HepG2 (cell line): ENCODE data around the gene GPS1. TPM values are rescaled to one million over a fixed set of nuclear protein-coding genes. Genes with fewer than 3 reads are reported as not detected.

Source experiments
- IKZF1 ChIP-seq: fragments of 450-650 bp; IDR thresholded peaks from 2 replicates; pipeline ENCODE4 v1.7.1; 2016
- KDM5B ChIP-seq: sonication (generic); formaldehyde crosslinking; IDR thresholded peaks from 2 replicates; pipeline ENCODE4 v1.4.0; 2020; ENCODE audit warnings: missing genetic modification reagents, mild to moderate bottlenecking, borderline replicate concordance
- KLF15 ChIP-seq: sonication (generic); formaldehyde crosslinking; IDR thresholded peaks from 2 replicates; pipeline ENCODE4 v1.8.1; 2023; ENCODE audit warnings: borderline replicate concordance, mild to moderate bottlenecking, inconsistent platforms, missing genetic modification reagents, mixed read lengths
- MAFG ChIP-seq: sonication (generic); formaldehyde crosslinking; IDR thresholded peaks from 2 replicates; pipeline ENCODE4 v1.5.1; 2020; ENCODE audit warnings: mild to moderate bottlenecking, missing genetic modification reagents
- MZF1 ChIP-seq: sonication (generic); formaldehyde crosslinking; IDR thresholded peaks from 2 replicates; pipeline ENCODE4 v1.8.1; 2023; ENCODE audit warnings: mild to moderate bottlenecking, missing genetic modification reagents, borderline replicate concordance
- PRPF4 ChIP-seq: fragments of 200-400 bp; formaldehyde crosslinking; IDR thresholded peaks from 2 replicates; pipeline ENCODE4 v1.6.1; 2016; ENCODE audit warnings: low read length, low read depth; ENCODE audit not compliant: poor library complexity, severe bottlenecking
- SP5 ChIP-seq: IDR thresholded peaks from 2 replicates; pipeline ENCODE4 v1.6.1; 2016; ENCODE audit warnings: low read depth, borderline replicate concordance
- SYNCRIP ChIP-seq: fragments of 200-400 bp; formaldehyde crosslinking; IDR thresholded peaks from 2 replicates; pipeline ENCODE4 v1.6.1; 2018; ENCODE audit warnings: mild to moderate bottlenecking, low read depth, low read length; ENCODE audit not compliant: insufficient read depth
- TAF1 ChIP-seq: sonication (generic); formaldehyde crosslinking; IDR thresholded peaks from 2 replicates; pipeline ENCODE4 v1.4.0; 2020; ENCODE audit warnings: missing genetic modification reagents
- TBL1XR1 ChIP-seq: fragments of 150-350 bp; IDR thresholded peaks from 2 replicates; pipeline ENCODE4 v1.6.1; 2014; ENCODE audit warnings: borderline replicate concordance, low read length; ENCODE audit not compliant: partially characterized antibody
- ZEB1 ChIP-seq: IDR thresholded peaks from 2 replicates; pipeline ENCODE4 v1.6.1; 2012; ENCODE audit warnings: mild to moderate bottlenecking, low read depth, inconsistent platforms; ENCODE audit not compliant: insufficient replicate concordance
- ZFYVE20 ChIP-seq: sonication (generic); formaldehyde crosslinking; IDR thresholded peaks from 2 replicates; pipeline ENCODE4 v1.8.0; 2023; ENCODE audit warnings: low read depth, mild to moderate bottlenecking, moderate library complexity, missing genetic modification reagents, borderline replicate concordance
- ZNF3 ChIP-seq: IDR thresholded peaks from 2 replicates; pipeline ENCODE4 v1.7.0; 2017; ENCODE audit warnings: inconsistent platforms
- ZNF30 ChIP-seq: sonication (generic); formaldehyde crosslinking; IDR thresholded peaks from 2 replicates; pipeline ENCODE4 v1.5.0; 2020; ENCODE audit warnings: mild to moderate bottlenecking, missing genetic modification reagents
- ZNF326 ChIP-seq: sonication (generic); formaldehyde crosslinking; IDR thresholded peaks from 2 replicates; pipeline ENCODE4 v1.4.0; 2020; ENCODE audit warnings: missing genetic modification reagents, borderline replicate concordance
- ZNF382 ChIP-seq: sonication (generic); formaldehyde crosslinking; IDR thresholded peaks from 2 replicates; pipeline ENCODE4 v1.5.0; 2020; ENCODE audit warnings: missing genetic modification reagents, mild to moderate bottlenecking, borderline replicate concordance
- ZNF558 ChIP-seq: sonication (generic); formaldehyde crosslinking; IDR thresholded peaks from 2 replicates; pipeline ENCODE4 v1.9.0; 2022; ENCODE audit warnings: mild to moderate bottlenecking, missing genetic modification reagents, borderline replicate concordance
- ZNF577 ChIP-seq: sonication (generic); formaldehyde crosslinking; IDR thresholded peaks from 2 replicates; pipeline ENCODE4 v1.4.0; 2020; ENCODE audit warnings: mild to moderate bottlenecking, low read depth, missing genetic modification reagents, borderline replicate concordance
- ZNF7 ChIP-seq: IDR thresholded peaks from 2 replicates; pipeline ENCODE4 v1.6.1; 2016; ENCODE audit warnings: missing biosample characterization, missing genetic modification reagents
- ZNF761 ChIP-seq: sonication (generic); formaldehyde crosslinking; conservative IDR thresholded peaks from 2 replicates; pipeline ENCODE4 v1.4.0; 2020; ENCODE audit warnings: mild to moderate bottlenecking, missing genetic modification reagents
- ZSCAN30 ChIP-seq: sonication (generic); formaldehyde crosslinking; IDR thresholded peaks from 2 replicates; pipeline ENCODE4 v1.5.0; 2020; ENCODE audit warnings: mild to moderate bottlenecking, missing genetic modification reagents
- polyA plus RNA-seq, 8 experiments: library from polyadenylated mRNA; depleted of rRNA in 3 of 8; stranded (reverse) in 7 of 8; unstranded in 1 of 8; fragments of >200 nt; fragmentation: Illumina TruSeq in 4 of 8; extraction: Trizol in 4 of 8; gene quantifications; 2 replicates each; pipeline versions ENCODE4 v1.2.1 to v1.2.3, GENCODE V29; 2011 to 2016; ENCODE audit warnings: low read depth in 4 of 8, missing spikeins in 1 of 8, mixed read lengths in 1 of 8; ENCODE audit not compliant: insufficient read depth in 1 of 8
- total RNA-seq, 5 experiments: library from RNA; depleted of rRNA; stranded (reverse); fragments of >200 nt; fragmentation: Illumina TruSeq; extraction: Trizol; gene quantifications; 2 replicates each; pipeline ENCODE4 v1.2.3, GENCODE V29; 2016; ENCODE audit warnings: low read depth in 1 of 5
- TF ChIP-seq, protein P1 (sequence below): sonication (generic); formaldehyde crosslinking; IDR thresholded peaks from 2 replicates; pipeline ENCODE4 v1.5.1; 2020; ENCODE audit warnings: missing genetic modification reagents, mild to moderate bottlenecking, borderline replicate concordance
- TF ChIP-seq, protein P2 (sequence below): sonication (generic); formaldehyde crosslinking; IDR thresholded peaks from 2 replicates; pipeline ENCODE4 v1.8.0; 2022; ENCODE audit warnings: missing genetic modification reagents, mild to moderate bottlenecking, inconsistent platforms, borderline replicate concordance
- TF ChIP-seq, protein P3 (sequence below): sonication (generic); formaldehyde crosslinking; IDR thresholded peaks from 2 replicates; pipeline ENCODE4 v1.5.0; 2020; ENCODE audit warnings: mild to moderate bottlenecking, missing genetic modification reagents, moderate library complexity
- TF ChIP-seq, protein P4 (sequence below): sonication (generic); formaldehyde crosslinking; IDR thresholded peaks from 2 replicates; pipeline ENCODE4 v1.5.0; 2020; ENCODE audit warnings: mild to moderate bottlenecking, missing genetic modification reagents

Gene GPS1
- total and polyA plus RNA-seq, 2 of the 13 experiments (the other 11 are each of a cell fraction or from before 2014, with no cell fraction given): 124 to 128 TPM

DNA sequence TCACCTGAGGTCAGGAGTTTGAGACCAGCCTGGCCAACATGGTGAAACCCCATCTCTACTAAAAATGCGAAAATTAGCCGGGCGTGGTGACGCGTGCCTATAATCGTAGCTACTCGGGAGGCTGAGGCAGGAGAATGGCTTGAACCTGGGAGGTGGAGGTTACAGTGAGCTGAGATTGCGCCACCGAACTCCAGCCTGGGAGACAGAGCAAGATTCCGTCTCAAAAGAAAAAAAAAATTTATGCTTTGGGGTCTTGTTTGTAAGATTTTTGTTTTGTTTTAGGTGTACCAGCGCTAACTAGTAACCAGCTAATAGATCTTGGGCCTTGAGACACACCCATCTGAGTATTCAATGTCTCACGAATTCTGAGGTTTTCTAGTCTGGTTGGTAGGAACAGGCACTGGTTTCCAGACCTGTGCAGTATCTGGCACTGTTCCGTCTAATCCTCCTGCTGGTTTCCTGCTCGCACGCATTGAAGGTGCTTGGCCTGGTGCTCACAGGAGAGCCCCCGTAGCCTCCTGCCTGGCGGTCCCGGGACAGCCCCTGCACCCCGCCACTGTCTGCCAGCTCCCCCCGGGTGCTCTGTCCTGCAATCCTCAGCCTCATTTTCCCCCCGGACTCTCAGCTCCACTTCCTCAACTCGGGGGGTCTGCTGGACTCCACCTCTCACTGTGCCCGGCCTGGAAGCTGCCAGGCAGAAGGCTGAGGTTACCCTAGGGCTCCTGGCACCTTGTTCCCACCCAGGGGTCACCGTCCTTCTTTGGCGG is 24.5 kb downstream of the GPS1 start (continued):
- no peak for TF ChIP-seq MZF1 (CRISPR knock-in tag)
- TF ChIP-seq TBL1XR1: no peak
- TF ChIP-seq ZNF3 (CRISPR knock-in tag): no peak
- peak; percentile 60 for TF ChIP-seq KDM5B (CRISPR knock-in tag)
- no peak for TF ChIP-seq KLF15 (CRISPR knock-in tag)
- TF ChIP-seq ZNF382 (CRISPR knock-in tag): no peak
- TF ChIP-seq ZNF761 (CRISPR knock-in tag): no peak
- TF ChIP-seq ZNF558 (CRISPR knock-in tag): no peak
- no peak for TF ChIP-seq MAFG (CRISPR knock-in tag)
- no peak for TF ChIP-seq ZNF577 (CRISPR knock-in tag)
- no peak for TF ChIP-seq ZFYVE20 (CRISPR knock-in tag)
- TF ChIP-seq SYNCRIP: no peak
- TF ChIP-seq ZNF30 (CRISPR knock-in tag): no peak
- TF ChIP-seq IKZF1: no peak
- TF ChIP-seq, protein P1, sequence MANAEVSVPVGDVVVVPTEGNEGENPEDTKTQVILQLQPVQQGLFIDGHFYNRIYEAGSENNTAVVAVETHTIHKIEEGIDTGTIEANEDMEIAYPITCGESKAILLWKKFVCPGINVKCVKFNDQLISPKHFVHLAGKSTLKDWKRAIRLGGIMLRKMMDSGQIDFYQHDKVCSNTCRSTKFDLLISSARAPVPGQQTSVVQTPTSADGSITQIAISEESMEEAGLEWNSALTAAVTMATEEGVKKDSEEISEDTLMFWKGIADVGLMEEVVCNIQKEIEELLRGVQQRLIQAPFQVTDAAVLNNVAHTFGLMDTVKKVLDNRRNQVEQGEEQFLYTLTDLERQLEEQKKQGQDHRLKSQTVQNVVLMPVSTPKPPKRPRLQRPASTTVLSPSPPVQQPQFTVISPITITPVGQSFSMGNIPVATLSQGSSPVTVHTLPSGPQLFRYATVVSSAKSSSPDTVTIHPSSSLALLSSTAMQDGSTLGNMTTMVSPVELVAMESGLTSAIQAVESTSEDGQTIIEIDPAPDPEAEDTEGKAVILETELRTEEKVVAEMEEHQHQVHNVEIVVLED (CRISPR knock-in tag): no peak
- TF ChIP-seq SP5: no peak
- TF ChIP-seq ZNF326: no peak; the same call in 1 of the 2 replicates
- TF ChIP-seq TAF1: no peak
- TF ChIP-seq, protein P2, sequence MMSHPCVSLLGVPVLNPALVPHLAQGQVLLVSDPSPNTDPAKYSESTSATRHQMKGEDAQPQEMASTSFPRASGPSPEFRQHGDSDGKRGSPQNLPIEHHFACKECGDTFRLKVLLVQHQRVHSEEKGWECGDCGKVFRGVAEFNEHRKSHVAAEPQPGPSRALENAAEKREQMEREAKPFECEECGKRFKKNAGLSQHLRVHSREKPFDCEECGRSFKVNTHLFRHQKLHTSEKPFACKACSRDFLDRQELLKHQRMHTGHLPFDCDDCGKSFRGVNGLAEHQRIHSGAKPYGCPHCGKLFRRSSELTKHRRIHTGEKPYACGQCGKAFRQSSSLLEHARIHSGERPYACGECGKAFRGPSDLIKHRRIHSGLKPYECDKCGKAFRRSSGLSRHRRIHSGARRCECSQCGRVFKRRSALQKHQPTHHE: no peak
- TF ChIP-seq, protein P3, sequence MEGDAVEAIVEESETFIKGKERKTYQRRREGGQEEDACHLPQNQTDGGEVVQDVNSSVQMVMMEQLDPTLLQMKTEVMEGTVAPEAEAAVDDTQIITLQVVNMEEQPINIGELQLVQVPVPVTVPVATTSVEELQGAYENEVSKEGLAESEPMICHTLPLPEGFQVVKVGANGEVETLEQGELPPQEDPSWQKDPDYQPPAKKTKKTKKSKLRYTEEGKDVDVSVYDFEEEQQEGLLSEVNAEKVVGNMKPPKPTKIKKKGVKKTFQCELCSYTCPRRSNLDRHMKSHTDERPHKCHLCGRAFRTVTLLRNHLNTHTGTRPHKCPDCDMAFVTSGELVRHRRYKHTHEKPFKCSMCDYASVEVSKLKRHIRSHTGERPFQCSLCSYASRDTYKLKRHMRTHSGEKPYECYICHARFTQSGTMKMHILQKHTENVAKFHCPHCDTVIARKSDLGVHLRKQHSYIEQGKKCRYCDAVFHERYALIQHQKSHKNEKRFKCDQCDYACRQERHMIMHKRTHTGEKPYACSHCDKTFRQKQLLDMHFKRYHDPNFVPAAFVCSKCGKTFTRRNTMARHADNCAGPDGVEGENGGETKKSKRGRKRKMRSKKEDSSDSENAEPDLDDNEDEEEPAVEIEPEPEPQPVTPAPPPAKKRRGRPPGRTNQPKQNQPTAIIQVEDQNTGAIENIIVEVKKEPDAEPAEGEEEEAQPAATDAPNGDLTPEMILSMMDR (CRISPR knock-in tag): no peak
- no peak for TF ChIP-seq PRPF4
- TF ChIP-seq, protein P4, sequence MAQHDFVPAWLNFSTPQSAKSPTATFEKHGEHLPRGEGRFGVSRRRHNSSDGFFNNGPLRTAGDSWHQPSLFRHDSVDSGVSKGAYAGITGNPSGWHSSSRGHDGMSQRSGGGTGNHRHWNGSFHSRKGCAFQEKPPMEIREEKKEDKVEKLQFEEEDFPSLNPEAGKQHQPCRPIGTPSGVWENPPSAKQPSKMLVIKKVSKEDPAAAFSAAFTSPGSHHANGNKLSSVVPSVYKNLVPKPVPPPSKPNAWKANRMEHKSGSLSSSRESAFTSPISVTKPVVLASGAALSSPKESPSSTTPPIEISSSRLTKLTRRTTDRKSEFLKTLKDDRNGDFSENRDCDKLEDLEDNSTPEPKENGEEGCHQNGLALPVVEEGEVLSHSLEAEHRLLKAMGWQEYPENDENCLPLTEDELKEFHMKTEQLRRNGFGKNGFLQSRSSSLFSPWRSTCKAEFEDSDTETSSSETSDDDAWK: no peak
- no peak for TF ChIP-seq ZNF7 (CRISPR knock-in tag)
- TF ChIP-seq ZEB1: peak; percentile 35
- no peak for TF ChIP-seq ZSCAN30 (CRISPR knock-in tag)
